ENCODE measurements around the gene DPYSL5.

Gene DPYSL5

DNA sequence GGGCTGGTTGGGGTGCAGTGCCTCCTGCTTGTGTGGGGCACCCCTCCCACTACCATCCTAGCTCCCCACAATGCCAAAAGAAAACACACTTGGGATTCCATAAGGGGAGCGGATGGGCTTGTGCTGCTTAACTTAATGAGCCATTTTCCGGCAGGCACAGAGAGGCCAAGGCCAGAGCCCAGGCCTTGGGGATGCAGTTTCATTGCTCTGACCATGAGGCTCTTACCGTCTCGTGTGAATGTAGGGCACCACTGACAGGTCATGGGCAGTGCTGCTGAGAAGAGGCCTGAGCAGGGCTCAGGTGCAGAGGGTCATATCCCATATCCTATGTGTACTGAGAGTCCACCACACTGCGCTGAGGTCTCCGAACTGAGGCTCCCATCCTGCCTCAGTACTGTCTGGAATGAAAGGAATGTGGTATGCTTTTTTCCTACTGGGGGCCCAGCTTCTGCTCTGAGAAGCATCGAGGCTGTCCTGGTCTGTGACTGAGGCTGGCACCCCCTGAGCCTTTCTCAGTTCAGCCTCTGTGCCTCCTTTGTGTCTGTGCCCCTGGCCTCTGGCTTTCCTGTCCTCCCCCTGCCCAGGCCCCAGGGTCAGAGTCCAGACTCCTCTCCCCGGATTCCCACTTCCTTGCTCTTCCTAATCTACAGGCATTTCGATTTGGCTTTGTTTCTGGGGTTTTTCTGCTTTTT, 77.3 kb downstream of the DPYSL5 start:
- DNase-seq, result no peak

DNA sequence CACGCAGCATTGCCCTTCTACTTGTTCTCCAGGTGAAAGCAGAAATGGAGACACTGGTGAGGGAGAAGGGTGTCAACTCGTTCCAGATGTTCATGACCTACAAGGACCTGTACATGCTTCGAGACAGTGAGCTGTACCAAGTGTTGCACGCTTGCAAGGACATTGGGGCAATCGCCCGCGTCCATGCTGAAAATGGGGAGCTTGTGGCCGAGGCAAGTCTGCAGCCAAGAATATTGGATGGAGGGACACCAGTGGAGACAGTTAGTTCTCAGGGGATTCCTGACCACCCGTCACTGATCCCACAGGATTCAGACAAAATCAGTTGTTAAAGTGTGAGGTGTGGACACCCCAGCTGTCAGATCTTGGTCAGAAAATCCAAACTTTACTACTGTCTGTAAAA, 79.3 kb downstream of the DPYSL5 start:
- no peak for DNase-seq

DNA sequence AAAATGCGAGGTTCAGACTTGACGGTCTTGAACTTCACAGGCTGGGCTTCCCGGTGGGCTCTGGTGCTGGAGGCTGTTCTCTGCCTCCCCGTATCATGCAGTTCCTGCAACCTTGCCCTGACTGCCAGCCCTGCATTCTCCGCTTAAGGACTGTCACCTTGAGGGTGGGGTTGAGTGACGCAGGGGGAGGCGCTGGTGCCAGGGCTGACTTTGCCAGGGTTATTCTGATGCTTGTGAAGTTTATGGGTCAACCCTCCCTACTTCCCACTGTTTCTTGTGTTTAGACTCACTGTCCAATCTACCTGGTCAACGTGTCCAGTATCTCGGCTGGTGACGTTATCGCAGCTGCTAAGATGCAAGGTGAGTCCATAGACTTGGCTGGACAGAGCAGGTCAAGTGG, 85.0 kb downstream of the DPYSL5 start:
- no peak for DNase-seq

DNA sequence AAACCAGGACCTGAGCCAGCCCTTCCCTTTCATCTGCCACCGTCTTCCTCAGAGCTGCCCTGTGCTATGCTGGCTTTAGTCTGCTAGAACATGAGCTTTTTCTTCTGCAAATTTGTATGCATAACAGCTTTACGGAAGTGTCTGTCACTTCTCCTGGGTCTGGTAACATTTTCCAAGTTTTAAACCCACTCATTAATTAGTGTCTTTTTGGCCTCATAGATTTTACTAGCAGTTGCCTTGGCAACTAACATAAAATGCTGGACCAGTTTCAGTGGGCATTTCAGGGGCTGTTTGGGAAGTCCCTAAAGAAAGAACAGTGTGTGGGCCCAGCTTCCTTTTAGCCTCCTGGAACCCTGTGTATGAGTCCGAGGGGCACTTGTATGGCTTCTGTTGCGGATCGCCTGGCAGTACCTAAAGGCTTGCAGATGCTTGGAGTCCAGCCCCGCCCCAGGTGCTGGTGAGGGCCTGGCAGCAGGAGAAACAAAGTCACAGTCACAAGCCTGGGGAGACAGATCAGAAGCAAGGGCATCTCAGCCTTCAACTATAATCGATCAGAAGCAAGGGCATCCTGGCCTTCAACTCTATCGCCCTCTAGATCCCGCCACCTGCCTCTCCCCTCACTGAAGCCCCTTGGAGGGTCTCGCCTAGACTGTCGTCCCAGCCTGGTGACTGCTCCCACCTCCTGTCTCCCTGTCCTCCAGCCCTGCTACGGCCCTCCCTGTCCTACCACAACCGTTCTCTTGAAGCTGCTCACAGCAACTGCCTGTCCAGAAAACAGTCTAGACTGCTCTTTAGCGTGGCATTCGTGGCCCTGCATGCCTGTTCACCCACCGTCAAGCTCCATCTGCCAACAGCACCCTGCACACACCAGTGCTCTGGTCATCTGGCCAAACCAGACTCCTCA, 85.8 kb downstream of the DPYSL5 start:
- peak in 12 of 56 donors; percentile 22 to 66 (median 48) for DNase-seq

DNA sequence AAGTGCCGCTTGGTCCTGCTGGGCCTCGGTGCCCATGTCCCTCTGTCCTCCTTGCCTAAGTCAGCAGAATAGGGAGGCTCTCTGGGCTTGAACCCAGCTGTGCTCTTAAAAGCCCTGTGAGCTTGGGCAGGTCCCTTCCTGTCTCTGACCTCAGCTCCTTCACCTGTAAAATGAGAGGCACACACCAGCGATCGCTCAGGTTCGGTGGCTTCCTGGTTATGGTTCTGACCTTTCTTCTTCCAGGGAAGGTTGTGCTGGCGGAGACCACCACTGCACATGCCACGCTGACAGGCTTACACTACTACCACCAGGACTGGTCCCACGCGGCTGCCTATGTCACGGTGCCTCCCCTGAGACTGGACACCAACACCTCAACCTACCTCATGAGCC, 86.4 kb downstream of the DPYSL5 start:
- DNase-seq, result no peak

DNA sequence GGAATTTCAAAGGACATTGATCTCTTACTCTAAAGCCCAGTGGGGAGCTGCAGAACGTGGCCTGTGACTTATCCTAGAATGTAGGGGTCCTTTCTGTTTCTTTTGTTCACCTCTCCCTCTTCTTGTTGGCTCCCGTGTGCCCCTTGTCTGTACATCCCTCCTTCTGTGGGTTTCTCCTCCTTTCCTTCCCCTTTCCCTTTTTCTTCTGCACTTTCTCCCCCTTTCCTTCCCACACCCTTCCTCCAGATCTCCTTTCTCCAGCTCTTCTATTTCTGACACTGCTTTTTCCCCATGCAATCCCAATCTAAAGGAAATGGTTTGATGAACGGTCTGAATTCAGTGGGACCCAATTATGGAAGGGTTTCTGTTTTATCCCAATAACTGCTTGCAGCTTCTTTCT, 87.1 kb downstream of the DPYSL5 start:
- DNase-seq, result no peak

DNA sequence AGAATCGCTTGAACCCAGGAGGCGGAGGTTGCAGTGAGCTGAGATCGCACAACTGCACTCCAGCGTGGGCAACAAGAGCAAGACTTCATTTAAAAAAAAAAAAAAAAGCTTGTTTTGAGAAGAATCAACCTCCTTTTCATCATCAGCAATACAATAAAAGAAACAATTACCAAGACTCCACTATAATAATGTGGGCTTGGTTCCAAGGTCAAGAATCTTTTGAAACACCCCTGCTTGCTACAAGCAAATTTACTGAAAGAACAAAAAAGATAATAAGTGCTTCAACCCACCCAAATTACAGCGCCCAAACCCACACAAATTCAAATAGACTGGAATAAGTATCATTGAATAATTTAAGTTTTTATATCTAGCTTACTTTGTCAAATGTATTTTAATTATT, 88.9 kb downstream of the DPYSL5 start:
- no peak for DNase-seq

DNA sequence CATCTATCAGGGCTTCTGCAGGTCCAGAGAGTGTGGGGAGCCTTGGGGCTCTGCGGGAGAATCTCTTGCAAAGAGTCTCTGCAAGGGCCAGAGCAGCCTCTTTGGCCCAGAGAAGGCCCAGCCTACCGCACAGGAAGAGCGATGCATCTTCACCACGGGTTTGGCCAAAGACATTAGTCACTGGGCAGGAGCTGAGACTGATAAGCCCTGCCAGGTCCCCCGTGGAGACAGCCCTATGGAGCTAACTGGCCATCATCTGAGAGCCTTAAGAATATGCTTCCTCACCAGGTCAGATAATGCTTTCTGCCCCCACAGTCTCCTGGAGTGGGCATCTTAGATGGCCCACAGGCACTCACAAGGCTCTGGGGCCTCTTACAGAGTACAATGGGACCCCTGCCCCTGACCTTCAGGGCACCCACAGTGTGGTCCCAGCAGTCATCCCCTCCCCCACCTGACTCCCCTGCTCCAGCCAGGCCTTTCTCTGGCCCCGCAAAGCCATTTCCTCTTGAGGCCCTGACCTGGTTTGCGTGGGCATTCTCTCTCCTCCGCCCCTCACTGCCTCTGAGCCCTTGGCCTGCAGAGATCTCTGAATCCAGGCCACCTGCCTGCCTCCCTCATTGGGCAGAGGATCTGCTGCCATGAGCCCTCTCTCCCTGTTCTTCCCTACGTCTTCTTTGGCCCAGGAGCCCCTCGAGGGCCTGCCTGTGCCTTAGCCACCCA, 90.6 kb downstream of the DPYSL5 start:
- no peak for DNase-seq

DNA sequence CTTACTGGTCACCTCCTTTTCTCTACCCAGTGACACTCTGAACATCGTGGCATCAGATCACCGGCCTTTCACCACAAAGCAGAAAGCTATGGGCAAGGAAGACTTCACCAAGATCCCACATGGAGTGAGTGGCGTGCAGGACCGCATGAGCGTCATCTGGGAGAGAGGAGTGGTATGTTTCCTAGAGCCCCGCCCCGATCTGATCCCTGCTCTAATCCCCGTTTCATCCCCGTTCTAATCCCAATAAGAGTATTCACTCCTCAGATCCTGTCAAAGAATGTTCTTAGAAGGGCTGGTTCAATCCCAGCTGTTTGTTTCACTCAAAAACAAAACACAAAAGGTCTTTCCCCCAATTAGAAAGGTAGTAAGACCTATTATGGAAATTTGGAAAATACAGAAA, 92.1 kb downstream of the DPYSL5 start:
- no peak for DNase-seq

DNA sequence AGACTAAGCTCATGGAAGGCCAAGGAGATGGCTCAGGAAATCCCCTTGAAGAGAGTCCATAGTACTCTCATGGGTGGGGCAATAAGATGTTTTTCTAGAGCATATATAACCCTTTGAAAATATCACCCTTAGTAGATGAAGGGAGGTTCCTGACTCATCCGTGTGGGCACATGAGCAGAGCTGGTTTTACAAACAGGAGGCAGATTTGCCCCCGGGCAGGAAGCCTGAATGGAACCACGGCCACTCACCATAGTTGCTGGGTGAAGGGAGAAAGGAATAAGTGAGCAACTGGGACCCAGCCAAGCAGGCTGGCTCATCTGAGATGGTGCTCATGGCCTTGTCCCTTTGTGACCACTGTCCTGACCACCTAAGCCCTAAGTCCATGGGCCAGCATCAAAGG, 93.6 kb downstream of the DPYSL5 start:
- no peak for DNase-seq

DNA sequence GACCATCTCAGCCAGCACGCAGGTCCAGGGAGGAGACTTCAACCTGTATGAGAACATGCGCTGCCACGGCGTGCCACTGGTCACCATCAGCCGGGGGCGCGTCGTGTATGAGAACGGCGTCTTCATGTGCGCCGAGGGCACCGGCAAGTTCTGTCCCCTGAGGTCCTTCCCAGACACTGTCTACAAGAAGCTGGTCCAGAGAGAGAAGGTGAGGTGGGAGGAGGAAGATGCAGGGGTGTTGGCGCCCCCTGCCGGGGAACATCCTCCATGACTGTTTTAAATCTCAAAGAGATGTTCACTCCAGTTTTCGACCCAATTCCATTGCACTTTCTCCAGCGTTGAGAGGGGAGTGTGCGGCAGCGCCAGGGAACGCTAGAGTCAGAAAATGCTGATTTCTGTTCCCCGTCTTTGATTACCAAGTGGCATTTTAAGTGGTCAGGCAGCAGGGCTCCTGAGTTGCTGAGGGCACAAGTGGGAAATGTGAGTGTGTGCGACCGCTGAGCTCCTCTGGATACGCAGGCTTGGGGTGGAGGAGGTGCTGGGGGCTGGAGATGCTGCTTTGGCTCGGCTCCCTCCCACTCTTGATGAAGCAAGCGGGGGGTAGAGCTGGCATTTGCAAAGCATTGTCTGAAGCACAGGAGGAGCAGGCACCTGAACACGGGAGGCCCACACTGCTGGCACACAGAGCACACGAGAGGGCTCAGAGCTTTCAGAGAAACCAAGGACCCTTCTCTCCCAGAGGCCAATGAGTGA, 94.8 kb downstream of the DPYSL5 start:
- DNase-seq, result peak in 45 of 56 donors; percentile 17 to 85 (median 39)

DNA sequence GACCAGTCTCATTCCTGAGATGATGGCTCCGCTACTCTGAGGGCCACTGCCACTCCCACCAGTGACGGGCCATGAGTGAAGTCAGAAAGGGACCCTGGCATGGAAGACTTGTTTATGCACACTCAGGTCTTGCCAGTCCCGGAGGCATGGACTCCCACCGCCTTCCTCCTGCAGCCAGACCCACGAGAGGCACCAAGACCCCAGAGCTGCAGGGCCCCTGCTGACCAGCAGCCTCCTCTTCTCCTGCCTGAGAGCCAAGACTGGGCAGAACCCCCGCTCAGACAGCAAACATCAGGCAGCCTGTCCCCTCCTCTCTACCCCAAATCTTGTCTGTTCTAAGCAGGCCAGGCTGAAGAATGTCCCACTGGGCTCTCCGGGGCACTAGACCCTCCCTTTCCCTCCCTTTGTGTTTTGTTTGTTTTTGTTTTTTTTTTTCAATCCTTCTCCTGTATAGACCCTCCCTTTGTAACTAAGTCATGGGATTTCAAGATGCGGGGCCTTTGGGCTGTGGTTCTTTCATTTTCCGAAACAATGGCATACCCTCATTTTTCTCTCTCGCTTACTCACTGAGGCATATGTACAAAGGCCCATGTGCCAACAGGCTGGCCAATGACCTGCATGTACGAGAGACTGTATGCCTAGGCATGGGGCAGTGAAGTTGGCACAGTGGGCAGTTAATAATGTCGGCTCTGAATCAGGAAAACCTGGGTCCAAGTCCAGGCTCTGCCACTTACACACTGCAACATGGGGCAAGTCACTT, 98.2 kb downstream of the DPYSL5 start:
- DNase-seq, result peak in 2 of 56 donors; percentile 22 to 33

DNA sequence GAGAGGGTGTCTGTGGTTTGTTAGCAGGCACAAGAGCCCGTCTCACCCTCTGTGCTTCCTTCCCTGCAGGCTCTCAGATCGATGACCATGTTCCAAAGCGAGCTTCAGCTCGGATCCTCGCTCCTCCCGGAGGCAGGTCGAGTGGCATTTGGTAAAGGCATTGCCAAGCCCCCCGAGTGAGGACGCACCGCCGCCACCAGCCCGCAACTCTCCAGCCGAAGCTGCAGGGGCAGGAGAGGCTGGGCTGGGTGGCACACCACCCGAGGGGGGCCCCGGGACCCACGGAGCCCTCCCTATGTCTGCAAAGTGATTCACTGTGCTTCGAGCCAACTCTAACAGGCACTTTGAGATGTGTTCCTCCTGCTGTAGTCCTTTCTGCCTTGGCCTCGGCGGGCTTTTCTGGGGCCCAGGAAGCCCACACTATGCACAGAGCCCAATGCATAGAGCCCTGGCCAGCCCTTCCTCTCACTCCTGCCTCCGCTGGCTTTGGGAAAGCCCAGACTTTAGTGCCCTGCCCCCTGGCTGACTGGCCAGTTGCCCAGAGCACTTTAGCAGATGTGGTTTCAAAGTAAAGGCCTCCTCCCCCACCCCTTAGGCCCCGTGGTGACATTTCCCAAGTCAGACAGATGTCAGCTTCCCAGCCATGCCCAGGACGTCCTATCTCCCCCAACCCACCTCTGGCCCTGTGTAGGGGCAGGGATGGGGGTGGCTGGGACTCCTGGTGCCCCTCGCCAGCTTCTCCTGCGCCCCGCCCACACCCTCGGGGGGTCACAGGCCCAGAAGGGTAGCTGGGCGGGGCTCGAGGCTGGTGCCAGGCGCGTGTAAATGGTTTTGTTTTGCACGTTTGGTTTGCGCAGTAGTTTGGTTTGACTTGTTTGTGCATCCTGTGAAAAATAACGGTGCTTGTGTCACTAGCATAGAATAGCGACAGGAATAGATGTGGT, 99.2 kb downstream of the DPYSL5 start:
- DNase-seq, result peak in 8 of 56 donors; percentile 6 to 34 (median 22)

DNA sequence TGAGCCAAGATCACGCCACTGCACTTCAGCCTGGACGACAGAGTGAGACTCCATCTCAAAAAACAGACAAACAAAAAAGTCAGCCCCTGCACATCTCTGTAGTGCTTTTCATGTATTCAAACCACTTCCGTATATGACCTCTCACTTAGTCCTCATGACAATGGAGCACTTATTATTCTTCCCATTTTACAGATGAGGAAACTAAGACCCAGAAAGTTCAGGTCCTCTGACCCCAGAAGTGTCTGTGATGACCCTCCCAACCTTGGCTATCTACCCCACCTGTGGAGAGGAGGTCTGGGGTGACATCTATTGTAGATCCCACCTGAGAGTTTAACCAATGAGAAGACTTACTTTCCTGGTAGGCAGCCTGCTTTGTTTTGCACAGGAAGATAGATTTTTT, 100.9 kb downstream of the DPYSL5 start:
- no peak for DNase-seq

DNA sequence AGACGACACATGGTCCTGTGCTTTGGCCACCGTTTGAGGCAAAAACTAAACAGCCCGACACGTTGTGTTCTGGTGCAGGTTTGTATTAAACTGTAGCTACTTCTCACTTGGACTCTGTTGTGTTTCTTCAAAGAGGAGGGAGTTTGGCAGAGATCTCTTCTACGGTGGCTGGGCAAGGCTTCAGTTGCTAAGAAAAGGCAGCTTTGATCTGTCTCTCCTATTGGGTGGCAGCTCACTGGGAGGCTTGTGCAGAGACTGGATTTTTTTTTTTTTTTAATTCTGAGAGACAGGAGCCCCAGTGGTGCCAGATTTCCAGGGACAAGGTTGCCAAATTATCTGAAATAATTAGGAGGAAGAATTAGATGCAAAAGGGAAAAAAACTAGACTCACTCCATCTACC, 102.3 kb downstream of the DPYSL5 start:
- DNase-seq, result peak in 3 of 56 donors; percentile 16 to 31 (median 19)

DNA sequence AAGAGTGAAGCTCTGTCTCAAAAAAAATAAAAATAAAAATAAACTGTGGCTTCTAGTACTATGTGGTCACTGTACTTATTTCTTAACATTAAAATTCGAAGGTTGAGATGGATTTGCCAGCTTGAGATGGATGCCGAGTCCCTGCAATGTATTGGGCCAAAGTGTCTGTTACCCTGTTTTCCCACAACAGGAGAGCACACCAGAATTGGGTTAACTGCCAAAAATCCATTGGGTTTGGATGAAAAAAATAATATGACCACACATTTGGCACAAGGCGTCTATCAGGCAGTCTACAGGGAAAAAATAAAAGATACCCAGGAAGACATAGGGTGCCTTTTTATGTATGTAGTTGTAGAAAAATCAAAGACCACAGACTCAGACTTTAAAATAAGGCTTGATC, 103.3 kb downstream of the DPYSL5 start:
- DNase-seq, result no peak

DNA sequence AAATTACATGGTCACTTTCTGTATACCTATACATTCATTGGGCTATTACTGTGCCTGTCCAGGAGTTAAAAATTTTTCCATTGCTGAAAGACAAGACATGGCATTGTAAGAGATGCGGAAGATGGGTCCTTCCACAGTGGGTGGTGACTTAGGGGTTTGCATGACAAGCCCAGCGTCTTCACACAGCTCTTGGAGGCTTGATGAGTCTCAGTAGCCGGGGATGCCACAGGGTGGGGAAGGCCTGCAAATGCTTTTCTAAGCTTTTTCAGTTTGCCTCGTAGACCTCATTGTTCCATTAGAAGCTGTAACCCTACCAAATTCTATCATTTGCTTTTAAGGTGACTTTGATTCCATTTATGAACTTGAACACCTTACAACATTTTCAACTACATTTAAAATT, 104.4 kb downstream of the DPYSL5 start:
- no peak for DNase-seq

DNA sequence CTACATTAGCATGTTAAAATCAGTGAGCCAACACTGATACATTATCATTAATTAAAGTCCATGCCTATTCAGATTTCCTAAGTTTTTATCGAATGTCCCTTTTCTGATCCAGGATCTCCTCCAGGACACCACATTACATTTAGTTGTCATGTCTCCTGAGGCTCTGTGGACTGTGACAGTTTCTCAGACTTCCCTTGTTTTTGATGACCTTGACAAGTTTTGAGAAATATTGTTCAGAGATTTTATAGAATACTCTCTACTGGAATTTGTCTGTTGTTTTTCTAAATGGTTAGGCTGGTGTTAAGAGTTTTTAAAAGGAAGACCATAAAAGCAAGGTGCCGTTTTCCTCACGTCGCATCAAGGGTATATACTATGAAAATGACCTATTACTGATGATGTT, 106.2 kb downstream of the DPYSL5 start:
- no peak for DNase-seq

DNA sequence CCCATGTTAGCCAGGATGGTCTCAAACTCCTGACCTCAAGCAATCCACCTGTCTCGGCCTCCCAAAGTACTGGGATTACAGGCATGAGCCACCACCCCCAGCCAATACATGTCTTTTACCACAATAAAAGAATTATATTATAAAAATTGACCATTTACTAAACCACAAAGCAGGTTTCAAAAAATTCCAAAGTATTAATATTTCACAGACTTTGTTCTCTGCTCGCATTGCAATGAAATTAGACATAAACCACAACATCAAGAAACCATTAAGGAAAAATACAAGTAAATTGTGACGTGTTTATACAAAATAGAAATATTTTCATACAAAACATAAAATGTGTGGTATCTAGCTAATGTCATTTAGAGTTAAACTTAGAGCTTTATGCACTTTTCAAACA, 109.1 kb downstream of the DPYSL5 start:
- no peak for DNase-seq

Data from amygdala (tissue), 56 donors.